ENCODE results near the gene AATK.

DNA sequence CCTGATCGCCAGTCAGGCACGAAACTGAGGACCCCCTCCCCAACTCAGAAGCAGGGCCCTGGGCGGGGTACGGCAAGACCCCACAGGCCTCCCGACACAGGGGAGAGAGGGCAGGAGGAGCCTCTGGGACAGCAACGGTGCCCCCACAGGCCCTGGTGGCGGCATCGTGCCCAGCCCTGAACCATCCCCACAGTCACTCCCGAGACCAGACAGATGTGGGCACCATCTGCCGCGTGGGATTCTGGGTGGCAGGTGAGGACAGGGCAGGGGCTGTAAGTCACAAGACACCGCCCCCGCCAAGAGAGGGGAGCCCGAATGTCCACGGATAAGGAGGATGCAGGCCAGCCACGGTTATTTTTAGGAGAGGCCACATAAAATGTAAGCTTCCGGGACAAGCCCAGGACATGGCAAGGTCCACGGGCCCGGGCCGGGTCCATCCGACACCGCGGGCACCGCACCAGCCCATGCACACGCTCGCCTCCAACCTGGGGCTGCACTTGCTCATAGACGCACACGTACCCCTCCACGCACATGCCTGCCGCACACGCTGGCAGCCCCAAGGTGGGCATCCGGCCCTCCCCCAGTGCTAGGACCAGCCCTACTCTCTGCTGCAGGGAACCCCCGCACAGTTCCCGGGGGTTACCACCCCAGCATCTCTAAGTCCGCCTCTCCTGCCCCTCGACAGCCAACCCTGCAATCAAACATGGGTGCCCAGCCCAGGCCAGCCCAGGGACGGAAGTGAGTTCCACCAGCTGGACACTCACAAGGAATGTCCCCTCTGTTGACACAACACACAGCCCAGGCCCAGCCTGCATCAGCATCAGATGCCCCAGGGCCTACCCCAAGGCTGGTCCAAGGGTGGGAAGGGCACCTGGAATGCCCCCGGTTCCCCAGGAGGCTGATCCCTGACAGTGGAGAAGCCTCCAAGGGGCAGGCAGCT lies 8.9 kb downstream of the AATK start:
- TF ChIP-seq, protein P1, sequence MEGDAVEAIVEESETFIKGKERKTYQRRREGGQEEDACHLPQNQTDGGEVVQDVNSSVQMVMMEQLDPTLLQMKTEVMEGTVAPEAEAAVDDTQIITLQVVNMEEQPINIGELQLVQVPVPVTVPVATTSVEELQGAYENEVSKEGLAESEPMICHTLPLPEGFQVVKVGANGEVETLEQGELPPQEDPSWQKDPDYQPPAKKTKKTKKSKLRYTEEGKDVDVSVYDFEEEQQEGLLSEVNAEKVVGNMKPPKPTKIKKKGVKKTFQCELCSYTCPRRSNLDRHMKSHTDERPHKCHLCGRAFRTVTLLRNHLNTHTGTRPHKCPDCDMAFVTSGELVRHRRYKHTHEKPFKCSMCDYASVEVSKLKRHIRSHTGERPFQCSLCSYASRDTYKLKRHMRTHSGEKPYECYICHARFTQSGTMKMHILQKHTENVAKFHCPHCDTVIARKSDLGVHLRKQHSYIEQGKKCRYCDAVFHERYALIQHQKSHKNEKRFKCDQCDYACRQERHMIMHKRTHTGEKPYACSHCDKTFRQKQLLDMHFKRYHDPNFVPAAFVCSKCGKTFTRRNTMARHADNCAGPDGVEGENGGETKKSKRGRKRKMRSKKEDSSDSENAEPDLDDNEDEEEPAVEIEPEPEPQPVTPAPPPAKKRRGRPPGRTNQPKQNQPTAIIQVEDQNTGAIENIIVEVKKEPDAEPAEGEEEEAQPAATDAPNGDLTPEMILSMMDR (IDR thresholded peaks at IDR 0.05), result no peak
- TF ChIP-seq POLR2AphosphoS5 (IDR thresholded peaks at IDR 0.05) (no peak), EP300 (IDR thresholded peaks at IDR 0.05) (no peak), POLR2A (IDR thresholded peaks at IDR 0.05) (no peak)

All from upper lobe of left lung (tissue), 4 donors.